GM19043 (cell line): ENCODE measurements around the gene PAGR1.

Source experiments
- ATAC-seq: cut with Tn5 transposase; IDR thresholded peaks from one replicate; pipeline ENCODE4 v1.9.1; 2021; ENCODE audit warnings: low read depth; ENCODE audit not compliant: unreplicated experiment

The PAGR1 gene

DNA sequence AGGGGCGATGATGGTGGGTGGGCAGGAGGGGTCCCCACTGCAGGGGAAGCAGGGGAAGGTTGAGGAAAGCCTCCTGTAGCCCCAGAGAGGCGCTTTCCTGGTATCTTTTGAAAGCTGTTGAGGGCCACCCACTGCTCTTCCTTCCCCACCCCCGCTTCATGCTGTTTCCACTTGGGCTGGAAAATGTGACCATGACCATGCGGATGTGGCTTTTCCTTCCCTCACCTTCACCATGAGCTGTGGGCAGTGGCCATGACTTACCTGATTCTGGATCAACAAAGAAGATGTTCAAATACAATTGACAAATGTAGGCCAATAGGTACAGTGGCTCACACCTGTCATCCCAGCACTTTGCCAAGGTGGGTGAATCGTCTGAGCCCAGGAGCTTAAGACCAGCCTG, 18.1 kb downstream of the PAGR1 start:
- ATAC-seq: no peak

DNA sequence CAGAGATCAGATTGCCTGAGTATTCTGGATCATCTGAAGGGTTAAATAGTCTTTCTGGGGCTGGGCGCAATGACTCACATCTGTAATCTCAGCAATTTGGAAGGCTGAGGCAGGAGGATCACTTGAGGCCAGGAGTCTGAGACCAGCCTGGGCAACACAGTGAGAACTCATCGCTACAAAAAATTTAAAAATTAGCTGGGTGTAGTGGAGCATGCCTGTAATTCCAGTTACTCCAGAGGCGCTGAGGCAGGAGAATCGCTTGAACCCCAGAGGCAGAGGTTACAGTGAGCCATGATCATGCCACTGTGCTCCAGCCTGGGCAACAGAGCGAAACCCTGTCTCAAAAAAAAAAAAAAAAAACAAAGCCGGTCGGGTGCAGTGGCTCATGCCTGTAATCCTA, 20.0 kb downstream of the PAGR1 start:
- no peak for ATAC-seq

DNA sequence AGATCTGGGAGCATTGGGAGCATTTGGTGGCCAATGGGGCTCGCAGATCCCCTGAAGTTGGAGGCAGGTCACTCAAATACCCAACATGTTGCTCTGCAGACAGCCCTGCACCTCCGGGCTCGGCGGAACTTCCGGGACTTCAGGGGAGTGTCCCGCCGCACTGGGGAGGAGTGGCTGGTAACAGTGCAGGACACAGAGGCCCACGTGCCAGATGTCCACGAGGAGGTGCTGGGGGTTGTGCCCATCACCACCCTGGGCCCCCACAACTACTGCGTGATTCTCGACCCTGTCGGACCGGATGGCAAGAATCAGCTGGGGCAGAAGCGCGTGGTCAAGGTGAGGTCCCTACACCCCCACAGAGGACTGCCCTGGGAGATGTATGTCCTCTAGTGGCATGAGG, 20.7 kb downstream of the PAGR1 start:
- no peak for ATAC-seq

DNA sequence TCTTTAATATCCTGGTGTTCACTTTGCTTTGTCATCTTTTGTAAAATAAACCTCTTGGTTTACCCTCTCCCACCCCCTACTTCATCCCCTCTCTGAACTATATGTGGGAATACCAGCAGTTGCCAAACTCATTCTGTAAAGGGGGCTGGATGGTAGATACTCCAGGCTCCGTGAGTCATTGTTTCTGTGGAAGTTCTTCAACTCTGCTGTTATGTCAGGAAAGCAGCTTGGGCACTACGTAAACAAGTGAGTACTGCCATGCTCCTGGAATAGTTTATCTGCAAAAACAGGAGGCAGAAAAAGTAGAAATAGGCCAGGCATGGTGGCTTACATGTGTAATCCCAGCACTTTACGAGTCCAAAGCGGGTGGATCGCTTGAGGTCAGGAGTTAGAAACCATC, 21.9 kb downstream of the PAGR1 start:
- no peak for ATAC-seq

DNA sequence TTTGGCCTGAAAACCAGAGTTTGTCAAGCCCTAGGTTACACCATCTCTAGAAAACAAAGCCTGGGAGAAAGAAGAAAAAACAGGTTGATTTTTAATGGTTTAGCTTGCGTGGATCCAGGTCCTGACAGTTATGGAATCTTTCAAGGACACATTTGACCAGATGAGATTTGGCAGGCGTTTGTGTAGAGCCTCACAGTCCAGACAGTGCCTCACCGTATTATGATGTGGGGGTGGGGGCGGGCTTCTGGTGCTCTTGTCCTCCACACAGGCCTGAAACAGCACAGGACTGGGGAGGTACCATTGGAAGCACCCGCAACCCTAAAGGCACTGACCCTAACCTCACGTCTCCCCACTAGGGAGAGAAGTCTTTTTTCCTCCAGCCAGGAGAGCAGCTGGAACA, 23.9 kb downstream of the PAGR1 start:
- ATAC-seq: no peak

DNA sequence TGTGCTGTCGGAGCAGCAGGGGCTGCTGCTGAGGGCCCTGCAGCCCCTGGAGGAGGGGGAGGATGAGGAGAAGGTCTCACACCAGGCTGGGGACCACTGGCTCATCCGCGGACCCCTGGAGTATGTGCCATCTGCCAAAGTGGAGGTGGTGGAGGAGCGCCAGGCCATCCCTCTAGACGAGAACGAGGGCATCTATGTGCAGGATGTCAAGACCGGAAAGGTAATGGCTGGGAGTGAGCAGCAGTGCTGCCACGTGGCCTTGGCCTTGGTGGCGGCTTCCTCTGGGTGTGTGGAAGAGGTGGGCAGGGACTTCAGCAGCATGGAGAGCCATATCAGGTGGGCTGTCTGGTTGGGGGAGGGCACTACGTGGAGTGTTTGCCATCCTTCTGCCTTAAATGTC, 24.3 kb downstream of the PAGR1 start:
- ATAC-seq: no peak

DNA sequence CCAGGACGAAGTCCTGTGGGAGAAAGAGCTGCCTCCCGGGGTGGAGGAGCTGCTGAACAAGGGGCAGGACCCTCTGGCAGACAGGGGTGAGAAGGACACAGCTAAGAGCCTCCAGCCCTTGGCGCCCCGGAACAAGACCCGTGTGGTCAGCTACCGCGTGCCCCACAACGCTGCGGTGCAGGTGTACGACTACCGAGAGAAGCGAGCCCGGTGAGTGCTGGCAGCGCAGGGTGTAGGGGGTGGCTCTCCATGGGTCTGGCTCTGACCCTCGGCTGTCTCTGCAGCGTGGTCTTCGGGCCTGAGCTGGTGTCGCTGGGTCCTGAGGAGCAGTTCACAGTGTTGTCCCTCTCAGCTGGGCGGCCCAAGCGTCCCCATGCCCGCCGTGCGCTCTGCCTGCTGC, 25.7 kb downstream of the PAGR1 start:
- no peak for ATAC-seq

DNA sequence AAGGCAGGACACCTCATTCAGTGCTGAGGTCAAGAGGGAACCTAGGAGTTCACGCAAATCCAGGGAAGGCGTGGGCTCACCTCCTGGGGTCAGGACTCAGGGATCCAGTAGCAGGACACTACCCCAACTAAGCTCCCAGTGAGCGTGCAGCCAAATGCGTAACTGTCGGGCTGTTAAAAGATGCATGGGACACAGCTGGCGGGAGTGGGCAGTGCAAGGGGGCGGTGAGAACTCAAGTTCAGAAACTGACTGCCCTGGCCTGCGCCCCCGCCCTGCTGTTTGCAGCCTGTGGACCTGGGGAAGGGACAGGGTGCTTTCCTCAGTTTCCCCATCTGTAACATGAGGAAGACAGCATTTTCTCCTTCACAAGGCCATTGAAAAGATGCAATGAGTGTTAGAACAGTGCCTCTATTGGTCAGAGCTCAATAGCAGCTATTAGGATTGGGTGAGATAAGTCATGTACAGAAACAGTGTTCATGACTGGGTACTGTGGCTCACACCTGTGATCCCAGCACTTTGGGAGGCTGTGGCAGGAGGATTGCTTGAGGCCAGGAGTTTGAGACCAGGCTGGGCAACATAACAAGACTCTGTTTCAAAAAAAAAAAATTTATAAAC, 26.9 kb downstream of the PAGR1 start:
- ATAC-seq: no peak

DNA sequence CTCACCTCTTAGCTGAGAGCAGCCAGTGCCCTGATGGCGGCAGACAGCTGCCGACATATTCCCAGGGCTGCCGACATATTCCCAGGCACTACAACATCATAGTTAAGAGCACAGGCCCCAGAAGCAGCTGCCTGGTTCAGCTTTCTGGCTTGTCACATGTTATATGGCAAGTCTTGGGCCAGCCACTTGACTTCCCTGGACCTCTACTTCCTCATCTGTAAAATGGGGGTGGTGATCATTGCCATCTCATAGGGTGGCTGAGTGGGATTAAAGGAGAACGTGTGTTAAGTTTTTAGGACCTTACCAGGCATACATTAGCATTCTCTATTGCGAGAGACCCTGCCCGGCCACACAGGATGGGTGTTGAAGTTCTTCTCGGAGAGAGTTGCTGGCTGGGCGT, 28.0 kb downstream of the PAGR1 start:
- ATAC-seq: no peak

DNA sequence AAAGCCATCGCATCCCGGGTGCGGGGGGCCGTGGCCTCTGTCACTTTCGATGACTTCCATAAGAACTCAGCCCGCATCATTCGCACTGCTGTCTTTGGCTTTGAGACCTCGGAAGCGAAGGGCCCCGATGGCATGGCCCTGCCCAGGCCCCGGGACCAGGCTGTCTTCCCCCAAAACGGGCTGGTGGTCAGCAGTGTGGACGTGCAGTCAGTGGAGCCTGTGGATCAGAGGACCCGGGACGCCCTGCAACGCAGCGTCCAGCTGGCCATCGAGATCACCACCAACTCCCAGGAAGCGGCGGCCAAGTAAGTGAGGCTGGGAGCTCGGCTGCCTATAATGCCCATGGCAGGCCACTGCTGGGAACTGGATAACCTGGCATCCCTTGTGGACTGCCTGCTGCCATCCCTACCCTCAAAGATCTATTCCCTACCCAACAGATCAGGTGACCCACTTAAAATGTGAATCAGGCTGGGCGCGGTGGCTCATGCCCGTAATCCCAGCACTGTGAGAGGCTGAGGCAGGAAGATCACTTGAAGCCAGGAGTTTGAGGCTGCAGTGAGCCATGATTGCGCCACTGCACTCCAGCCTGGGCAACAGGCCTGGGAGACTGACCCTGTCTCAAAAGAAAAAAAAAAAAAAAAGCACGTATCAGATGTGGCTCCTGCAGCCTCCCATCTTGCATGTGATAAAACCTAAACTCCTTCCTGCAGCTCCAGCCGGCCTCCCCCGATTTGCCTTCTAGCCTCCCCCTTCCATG, 28.8 kb downstream of the PAGR1 start:
- no peak for ATAC-seq

DNA sequence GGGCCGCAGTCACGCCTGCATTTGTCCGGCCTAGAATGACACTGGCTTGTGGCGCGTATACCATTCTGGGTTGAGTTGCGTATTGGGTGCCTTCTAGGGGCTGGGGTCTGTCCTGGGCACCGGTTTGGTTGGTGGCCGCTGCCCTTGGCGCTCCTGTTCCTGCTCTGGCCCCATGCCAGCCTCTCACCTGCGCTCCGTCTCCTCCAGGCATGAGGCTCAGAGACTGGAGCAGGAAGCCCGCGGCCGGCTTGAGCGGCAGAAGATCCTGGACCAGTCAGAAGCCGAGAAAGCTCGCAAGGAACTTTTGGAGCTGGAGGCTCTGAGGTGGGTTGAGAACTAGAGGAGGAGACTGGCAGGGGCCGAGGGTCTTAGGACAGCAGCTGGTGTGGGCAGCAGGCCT, 29.7 kb downstream of the PAGR1 start:
- no peak for ATAC-seq

DNA sequence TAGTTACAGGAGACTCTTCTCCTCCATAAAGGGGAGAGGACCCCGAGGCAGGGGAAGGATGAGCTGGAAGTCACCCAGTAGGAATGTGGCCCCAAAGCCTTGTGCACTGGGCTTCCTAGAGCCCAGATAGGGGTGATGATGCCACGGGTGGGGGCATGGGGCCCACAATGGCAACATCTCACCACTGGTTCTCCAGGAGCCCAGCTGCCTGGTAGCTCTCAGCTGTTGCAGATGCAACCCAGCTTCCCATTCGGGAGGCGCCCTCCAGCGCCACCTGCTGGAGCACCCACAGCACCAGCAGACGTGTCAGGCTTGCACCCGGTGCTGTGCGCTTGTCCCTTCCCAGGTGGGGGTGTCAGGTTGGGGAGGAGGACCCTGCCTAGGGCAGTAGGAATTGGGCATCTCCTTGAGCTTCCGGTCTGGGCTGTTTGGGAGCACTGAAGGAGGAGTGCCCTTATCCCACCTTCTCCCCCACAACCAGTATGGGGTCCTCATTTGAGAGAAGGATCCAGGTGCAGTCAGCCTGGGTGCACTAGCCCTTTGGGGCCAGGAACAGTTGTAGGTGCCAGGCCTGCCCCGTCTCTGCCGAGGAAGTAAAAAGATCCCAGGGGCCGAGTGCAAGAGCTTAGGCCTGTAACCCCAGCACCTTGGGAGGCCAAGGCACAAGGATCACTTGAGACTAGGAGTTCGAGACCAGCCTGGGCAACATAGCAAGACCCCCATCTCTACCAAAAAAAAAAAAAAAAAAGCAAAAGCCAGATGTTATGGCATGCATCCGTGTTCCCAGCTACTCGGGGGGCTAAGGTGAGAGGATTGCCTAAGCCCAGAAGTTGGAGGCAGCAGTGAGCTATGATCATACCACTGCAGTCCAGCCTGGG, 32.7 kb downstream of the PAGR1 start:
- no peak for ATAC-seq

DNA sequence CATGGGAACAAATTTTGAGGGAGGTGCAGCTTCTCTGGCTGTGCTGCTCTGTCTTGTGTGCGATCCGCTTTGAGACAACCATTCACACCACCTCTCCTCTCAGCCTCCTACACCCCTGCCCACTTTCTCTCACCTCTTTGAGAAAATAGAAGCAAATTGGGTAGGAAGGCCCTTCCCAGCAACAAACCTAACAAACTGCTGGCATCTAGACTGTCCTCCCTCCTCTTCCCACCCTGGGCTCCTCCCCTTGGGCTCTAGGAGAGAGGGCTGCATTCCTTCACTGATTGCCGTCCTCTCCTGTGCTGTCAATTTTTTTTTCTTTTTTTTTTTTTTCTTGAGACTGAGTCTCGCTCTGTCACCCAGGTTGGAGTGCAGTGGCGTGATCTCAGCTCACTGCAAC, 33.6 kb downstream of the PAGR1 start:
- ATAC-seq: no peak

DNA sequence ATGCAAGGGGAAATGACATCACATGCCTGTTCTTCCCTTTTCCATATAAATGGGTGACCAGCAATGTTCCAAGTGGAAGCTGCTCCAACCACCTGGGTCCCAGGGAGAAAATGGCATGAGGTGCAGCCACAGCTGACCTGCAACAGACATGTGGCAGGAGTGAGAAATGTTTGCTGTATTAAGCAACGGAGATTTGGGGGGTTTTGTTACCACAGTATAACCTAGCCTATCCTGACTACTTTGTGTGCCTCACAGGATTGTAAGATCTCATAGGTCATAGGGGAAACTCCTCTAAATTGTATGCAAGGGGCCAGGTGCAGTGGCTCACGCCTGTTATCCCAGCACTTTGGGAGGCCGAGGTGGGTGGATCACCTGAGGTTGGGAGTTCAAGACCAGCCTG, 35.0 kb downstream of the PAGR1 start:
- no peak for ATAC-seq

DNA sequence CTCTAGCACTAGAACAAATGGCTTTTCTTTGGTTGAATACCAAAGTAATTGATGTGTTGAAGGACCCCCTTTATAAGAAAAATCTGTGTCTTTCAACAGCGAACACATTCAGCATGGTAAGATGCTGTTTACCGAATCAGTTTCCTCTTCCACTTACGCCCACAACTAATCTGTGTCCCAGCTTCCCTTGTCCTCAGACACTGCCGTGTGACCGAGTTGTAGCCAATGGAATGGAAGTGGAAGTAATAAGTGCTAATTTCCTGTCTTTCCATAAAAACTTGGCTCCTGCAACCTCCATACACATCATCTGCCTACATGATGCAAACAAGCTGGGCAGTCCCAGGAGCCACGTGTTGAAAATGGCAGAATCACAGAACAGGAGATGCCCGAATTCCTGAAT, 36.7 kb downstream of the PAGR1 start:
- ATAC-seq: no peak

DNA sequence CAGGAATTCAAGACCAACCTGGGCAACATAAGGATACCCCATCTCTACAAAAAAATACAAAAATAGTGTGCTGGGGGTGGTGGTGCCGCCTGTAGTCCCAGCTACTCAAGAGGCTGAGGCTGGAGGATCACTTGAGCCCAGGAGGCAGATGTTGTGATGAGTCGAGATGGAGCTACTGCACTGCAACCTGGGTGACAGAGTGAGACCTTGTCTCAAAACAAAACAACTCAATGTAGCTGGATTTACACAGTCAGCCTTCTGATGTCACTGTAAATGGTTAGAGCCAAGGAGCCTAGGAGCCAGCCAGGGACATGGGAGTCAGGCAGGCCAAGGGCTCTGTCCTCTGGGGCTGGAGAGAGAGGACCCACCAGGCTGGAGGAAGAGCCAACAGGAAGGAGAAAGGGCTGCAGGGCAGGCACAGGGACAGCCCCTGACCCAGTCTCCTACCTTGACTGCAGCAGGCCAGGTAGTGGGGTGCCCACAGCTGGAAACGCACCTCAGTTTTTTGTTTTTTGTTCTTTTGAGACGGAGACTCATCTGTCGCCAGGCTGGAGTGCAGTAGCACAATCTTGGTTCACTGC, 38.7 kb downstream of the PAGR1 start:
- ATAC-seq: no peak

DNA sequence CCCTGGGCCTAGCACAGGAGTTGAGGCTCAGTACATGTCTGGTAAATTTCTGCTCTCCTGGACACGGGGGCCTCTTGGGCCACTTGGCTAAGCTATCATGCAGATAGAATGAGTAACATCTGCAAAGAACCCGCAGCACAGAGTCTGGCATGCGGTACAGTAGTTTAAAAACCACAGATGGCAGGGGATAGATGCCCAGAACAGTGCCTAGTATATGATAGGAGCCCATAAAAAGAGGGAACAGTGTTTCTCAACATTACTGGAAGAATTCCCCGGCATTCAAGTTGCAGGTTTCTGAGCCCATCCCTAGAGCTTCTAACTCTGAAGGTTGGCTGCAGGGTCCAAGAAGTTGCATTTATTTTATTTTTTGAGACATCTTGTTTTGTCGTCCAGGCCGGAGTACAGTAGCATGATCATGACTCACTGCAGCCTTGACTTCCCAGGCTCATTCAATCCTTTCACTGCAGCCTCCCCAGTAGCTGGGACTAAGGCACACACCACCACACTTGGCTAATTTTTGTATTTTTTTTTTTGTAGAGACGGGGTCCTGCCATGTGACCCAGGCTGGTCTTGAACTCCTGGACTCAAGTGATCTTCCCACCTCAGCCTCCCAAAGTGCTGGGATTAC, 41.3 kb downstream of the PAGR1 start:
- ATAC-seq: no peak

DNA sequence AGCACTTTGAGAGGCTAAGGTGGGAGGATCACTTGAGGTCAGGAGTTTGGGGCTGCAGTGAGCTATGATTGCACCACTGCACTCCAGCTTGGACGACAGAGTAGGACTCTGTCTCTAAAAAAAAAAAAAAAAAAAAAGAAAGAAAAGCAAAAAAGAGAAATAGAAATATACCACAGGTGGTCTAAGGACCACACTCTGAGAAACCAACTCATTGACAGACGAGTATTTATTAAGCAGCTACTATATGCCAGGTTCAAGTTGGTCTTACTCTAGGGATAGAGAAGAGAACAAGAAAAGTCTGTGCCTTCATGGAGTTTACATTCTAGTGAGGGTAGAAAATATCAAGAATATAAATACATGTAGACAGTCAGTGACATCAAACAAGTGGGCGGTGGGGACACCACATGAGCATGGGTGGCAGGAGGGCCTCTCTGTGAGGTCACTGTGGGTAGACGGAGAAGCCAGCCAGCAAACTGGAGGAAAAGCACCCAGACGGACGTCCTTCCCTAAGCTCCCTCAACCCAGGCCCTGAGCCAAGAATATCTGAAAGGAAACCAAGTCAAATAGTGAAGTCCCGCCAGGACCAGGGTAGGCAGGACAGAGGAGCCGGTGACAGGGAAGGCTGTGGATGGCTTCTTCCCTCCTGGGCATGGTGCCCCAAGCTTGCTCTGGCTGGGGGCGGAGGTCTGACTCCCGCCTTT, 42.3 kb downstream of the PAGR1 start:
- no peak for ATAC-seq

DNA sequence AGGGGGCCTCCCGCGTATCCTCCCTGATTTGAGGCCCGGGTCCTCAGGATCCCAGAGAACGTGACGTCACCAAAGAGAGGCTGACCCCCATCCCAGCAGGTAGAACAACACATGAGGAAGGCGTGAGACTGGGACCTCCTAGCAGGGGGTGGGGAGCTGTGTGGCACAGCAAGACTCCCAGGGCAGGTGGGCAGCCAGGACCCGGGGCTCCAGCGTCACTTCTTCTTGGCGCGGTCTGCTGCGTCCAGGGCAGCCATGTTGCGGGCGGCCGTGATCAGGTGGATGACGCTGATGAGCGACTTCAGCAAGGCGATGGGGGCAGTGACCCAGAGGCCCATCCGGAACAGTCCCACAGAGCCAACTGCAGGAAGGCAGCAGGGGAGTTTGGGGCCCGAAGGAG, 43.0 kb downstream of the PAGR1 start:
- no peak for ATAC-seq

DNA sequence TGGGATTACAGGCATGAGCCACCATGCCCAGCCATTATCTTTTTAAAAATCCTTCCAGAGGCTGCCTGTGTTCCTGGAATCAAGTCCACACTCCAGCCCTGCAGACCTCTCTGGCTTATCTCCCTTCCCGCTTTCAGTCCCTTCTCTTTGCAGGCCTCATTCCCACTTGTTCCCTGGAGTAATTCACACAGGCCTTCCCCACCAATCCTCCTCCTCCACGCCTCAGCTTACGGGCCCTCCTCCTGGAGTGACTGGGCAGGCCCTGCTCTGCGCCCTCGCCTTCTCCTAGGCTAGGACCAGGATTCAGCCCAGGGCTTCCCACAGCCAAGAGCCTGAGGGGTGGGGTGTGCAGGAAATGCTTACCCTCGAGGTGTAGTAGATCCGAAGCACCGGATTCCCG, 44.3 kb downstream of the PAGR1 start:
- ATAC-seq: no peak
